ENCODE results near the gene COP1.
"Not testable (repeated sequence)": the region's sequence is repeated elsewhere in the genome, so short reads cannot be mapped to it uniquely, and the experiment has no call there.

The COP1 gene

DNA sequence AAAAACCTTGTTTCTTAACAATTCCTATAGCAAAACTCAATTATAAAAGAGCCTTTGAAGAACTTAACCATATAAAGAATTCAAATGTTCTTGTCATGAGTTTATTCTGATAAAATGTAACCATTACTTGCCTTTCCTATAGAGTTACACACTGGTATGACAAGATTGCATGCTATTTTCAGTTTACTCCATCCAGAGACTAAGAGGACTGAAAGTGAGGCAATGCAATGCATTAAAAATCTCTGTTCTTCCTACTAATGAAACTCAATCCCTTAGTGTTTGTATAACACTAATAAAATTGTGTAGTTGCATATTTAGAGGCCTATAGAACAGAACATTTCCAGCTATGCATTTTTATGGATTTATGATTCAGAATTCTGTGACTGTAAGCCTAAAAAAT is 88.1 kb downstream of the COP1 start:
- DNase-seq = no peak

DNA sequence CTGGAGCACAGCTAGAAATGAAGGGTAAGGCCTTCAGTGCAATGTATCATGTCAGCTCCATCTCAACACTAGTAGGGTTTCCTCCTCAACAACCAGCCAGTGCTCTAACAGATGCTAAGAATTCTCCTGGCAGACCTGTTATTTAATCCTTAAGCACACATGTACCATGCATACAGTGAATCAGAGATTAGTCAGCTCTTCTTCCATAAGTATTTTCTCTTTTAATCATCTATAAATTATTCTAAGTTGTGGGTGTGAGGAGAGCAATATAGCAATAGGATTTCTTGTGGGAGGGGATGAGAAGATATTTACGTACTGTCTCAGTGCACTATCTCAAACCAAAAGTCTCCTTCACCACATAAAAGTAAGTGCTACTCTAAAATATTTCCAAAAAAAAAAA is 95.3 kb downstream of the COP1 start:
- no peak for DNase-seq

DNA sequence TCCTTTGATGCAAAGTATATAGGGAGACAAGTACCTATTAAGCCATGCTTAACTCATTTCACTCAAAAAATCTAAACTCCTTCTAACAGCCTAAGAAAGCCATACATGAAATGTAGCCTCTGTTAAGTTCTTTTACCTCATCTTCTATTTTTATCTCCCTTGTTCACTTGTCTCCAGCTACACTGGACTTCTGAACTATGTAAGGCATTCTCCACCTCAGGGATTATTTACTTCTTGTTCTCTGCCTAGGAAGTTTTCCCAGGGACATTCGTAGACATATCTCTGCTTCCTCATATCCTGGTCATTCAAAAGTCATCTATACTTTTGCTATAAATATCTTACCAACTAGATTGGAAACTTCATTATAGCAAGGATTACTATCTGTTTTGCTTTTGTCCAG is 96.9 kb downstream of the COP1 start:
- no peak for DNase-seq

DNA sequence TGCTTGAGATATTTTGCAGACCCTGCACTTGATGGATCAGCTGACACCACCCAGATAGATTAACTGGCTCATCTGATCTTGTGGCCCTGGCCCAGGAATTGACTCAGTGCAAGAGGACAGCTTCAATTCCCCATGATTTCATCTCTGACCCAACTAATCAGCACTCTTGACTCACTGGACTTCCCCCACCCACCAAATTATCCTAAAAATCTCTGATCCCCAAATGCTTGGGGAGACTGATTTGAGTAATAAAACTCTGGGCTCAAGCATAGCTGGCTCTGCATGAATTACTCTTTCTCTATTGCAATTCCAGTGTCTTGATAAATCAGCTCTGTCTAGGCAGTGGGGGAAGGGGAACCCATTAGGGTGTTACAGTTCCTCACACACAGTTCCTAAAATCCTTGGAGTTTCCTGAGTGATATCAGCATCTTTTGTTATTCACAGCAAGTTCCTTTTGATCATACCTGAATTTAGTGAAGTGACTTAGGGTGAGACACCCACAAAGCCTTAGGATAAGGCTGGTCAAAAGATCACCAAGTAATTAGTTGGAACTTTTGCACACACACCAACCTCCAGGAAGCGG is 104.2 kb downstream of the COP1 start:
- no peak for DNase-seq

DNA sequence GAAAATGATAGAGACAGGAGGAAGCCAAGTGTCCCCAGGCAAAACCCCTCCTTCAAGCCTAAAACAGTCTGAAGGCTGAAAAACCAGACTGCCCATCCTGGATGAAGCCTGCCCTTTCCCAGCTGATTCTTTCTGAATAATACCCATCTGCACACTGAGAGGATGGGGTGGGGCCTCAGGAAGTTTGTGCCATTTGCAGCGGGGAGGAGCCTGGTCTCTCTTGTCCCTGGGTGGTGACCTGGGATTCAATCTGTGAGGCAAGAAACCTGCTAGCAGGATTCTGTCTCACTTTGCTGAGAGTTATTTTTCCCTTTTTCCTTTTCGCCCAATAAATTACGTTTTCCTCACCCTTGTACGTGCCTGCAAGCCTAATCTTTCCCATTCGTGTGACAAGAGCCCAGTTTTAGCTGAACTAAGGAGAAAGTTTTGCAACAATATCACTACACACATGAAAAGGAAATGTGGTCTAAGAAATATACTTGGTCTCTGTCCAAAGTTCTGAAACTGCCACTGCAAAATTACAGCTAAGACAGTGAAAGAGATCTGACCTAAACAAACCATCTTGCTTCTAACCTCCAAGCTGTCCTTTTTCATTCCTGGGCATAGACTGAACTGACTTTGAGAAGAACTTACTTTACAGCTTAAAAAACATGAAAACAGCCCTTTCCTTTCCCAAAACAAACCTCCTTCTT is 105.0 kb downstream of the COP1 start:
- no peak for DNase-seq

DNA sequence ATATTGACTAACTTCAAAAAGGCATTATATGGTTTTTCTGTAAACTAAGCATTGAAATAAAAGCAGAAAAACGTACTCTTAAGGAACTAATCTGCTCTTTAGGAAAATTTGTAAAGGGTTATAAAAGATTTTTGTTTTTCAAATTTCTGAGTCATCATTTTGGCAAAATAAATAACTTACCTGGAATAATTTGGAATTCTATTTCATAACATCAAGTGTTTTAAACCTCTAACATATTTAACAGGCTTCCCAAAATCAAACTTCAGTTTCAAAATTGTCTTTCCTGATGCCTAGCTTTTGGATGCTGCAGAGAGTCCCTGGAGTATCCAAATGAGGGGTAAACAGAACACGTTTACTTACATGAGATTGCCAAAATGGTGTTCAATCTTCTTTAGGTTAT is 108.5 kb downstream of the COP1 start:
- DNase-seq = no peak

DNA sequence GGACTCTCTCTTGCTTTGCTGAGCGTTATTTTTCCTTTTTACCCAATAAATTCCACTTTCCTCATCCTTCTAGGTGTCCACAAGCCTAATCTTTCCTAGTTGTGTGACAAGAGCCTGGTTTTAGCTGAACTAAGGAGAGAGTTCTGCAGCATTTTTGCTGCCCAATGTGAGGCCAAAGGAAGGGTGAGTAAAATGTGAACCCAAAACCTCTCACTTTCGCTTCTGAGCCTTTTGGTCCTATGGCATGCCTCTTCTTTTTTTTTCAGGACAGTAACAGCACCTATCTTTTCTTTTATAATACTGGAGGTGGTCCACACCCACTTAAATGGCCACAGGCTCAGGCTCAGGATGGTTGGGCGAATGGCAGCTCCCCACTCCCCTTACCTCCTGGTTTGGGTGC is 111.1 kb downstream of the COP1 start:
- no peak for DNase-seq

DNA sequence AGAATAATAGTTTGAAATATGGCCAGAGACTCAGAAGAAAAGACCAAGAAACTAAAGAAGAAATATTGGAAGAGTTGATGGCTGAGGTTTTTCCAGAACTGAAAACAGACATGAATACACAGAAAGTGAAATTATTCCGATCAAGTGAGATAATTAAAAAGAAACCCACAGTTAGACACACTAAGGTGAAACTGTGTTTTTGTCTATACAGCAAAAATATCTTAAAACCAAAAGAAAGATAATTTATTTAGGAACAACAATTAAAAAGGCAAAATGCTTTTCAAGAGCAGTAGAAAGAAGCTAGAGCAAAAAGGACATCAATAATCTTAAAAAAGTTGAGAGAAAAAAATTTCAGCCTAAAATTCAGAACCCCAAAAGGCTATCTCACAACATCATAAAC is 116.3 kb downstream of the COP1 start:
- no peak for DNase-seq

DNA sequence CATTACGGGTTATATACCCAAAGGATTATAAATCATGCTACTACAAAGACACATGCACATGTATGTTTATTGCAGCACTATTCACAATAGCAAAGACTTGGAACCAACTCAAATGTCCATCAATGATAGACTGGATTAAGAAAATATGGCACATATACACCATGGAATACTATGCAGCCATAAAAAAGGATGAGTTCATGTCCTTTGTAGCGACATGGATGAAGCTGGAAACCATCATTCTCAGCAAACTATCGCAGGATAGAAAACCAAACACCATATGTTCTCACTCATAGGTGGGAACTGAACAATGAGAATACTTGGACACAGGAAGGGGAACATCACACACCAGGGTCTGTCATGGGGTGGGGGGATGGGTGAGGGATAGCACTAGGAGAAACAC is 119.3 kb downstream of the COP1 start:
- not testable (repeated sequence) for DNase-seq

DNA sequence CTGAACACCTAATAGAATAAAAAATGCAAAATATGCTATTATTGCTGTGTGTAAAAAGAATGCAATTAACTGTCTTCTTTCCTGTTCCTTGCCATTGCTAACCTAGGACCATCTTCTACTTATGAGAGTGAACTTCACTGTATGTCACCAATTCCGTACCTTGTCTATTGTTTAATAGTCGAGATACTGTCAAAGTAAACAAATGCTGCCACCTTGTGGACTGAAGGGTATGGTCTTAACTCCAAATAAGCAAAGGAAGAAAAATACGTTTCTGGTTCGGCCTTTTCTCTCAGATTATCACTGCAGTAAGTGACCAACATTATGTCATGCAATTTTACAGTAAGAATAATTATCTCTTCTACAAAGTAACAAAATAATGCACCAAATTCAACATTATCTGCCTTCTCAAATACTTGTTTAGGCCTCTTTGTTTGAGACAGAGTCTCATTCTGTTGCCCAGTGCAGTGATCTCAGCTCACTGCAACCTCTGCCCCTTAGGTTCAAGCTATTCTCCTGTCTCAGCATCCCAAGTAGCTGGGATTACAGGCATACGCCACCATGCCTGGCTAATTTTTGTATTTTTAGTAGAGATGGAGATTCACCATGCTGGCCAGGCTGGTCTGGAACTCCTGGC is 133.4 kb downstream of the COP1 start:
- peak; percentile 14 for DNase-seq

DNA sequence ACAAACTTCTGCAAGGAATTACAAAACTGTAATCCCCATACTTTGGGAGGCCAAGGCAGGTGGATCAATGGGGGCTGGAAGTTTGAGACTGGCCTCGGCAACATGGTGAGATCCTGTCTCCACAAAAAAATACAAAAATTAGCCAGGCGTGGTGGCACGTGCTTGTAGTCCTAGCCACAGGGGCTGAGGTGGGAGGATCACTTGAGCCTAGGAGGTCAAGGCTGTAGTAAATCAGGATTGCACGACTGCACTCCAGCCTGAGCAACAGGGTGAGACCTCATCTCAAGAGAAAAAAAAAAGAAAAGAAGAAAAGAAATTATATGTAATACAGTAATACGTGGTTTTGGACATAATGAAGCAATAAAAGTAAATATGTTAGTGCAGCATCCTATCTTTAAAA is 138.2 kb downstream of the COP1 start:
- no peak for DNase-seq

DNA sequence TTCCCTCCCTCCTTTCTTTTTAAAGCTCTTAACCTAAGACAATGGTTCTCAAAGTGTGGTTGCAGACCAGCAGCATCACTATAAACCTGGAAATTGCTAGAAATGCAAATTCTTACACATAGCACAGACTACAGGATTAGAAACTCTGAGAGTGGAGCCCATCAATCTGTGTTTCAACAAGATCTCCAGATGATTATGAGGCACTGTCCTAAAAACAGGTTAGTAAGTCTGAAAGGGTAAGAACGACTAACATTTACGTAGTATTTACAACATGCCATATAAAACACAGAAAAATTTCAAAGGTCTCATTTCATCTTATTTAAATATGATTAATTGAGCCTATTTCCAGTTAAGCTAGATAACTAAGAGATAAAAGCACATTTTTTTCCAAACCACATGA is 138.8 kb downstream of the COP1 start:
- DNase-seq = no peak

DNA sequence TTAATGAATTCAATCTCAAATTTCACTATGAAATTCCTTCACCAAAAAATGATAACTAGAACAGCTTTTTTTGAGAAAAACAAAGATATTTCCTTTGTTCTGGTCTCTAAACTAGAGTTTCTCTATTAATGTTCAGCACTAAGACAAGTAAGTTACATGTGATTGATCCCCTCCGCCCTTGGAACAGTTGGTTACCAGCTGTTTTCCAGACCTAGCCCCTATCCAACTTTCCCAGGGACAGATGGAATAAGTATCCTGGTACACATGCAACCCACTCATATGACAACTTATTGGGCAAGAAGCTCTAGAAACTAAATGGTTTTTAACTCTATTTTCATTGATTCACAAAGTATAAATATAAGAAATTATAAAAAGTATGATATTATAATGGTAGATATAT is 140.4 kb downstream of the COP1 start:
- no peak for DNase-seq

DNA sequence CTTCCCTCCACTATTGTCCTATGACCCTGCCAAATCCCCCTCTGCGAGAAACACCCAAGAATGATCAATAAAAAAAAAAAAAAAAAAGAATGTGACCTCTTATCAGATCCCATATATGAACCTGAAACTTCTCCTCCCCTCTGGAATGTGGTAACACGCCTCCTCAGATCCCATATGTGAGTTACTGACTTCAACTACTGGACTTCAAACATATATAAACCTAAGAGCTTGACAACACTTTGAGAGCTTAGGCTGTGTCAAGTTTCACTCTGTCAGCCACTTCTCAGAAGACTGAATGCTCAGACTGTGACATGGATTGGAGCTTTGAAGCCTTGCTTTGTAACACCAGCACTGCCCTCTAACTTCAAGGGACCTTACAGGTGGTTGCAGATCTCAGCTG is 148.4 kb downstream of the COP1 start:
- DNase-seq = no peak

DNA sequence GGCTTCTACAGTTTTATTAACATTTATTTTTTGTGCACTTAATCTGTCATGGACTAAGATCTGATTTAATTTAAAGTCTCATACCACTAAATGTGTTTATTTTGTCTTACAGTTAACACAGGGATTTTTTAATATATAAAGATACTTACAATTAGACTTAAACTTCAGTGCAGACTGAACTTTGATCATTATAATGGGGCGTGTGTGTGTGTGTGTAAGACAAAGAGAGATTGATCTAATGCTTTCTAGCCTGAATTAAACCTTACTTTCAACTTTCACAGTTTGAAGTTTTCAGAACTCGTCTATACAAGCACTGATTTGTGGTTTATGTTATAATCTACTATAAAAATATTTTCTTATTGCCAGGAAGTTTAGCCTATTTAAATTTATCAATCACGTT is 150.8 kb downstream of the COP1 start:
- DNase-seq = no peak

DNA sequence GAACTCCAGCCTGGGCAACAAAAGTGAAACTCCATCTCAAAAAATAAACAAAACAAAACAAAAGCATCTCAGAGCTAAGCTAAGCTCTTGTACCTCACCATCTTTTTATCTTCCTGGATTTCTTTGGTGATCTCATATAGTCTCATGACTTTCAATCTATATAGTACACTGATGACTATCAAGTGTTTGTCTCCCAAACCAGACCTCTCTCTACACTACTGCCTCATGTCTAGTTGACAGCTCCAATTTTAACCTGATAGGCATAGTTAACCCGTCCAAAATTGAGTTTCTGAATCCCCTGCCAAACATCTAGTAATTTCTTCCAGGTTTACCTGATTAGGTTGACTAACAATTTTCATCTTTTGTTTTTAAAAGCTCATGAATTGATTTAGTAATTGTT is 151.7 kb downstream of the COP1 start:
- DNase-seq = no peak

DNA sequence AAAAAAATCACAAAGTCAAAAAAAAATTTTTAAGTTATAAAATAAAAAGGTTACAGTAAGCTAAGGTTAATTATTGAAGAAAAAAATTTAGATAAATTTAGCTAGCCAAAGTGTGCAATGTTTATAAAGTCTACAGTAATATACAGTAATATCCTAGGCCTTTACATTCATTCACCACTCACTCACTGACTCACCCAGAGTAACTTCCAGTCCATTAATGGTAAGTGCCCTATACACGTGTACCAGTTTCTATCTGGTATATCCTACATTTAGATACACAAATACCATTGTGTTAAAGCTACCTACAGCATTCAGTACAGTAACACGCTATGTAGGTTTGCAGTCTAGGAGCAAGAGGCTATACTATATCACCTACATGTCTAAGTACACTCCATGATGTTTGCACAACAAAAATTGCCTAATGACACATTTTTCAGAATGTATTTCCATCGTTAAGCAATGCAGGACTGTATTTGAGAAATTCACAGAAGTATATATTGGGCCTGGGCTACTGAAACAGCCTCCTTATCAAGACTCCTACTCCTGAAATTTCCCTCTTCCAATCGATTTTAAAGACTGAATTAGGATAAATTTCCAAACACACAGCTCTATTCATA is 155.1 kb downstream of the COP1 start:
- DNase-seq = no peak

DNA sequence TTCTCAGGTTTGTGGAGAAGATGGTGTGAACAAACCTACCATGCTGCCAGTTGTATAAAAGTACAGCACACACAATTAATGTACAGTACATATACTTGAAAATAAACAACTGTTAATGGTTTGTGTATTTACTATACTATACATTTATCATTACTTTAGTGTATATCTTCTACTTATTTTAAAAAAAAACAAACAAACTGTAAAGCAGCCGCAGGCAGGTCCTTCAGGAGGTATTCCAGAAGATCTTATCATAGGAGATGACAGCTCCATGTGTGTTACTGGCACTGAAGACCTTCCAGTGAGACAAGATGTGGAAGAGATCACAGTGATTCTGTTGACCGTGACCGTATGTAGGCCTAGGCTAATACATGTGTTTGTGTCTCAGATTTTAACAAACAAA is 155.7 kb downstream of the COP1 start:
- DNase-seq = no peak

DNA sequence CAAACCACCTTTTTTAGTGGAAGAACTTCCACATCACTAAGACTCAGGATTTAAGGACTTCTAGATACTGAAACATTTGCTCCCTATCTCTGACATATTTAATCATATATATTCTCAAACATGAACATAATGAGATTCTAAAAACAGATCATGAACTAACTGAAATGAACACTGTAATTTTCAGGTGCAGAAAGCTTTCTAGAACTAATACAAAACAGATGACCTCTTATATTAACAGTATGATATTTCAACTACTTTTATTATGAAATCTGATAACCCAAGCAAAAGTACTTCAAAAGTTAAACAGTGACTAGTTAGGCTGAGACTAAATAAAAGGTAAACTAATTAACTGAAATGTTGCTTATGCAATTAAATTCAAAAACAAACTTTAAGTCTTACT is 157.5 kb downstream of the COP1 start:
- no peak for DNase-seq

DNA sequence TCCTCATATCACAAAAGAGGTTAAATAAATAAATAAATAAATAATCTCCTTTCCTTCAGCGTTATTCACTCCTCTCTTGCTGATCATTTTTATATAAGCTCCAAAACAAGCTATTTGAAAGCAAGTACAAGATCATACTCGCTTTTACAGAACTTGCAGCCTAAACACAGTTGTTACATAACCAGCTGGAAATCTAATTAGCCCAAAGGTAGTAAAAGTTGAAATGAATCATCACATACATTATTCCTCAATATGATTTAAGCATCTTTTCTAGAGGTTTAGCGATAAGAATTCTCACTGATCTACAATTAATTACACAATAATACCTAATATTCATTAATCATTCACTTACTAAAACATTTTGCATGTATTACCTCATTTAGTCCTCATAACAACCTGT is 160.2 kb downstream of the COP1 start:
- DNase-seq = no peak

DNA sequence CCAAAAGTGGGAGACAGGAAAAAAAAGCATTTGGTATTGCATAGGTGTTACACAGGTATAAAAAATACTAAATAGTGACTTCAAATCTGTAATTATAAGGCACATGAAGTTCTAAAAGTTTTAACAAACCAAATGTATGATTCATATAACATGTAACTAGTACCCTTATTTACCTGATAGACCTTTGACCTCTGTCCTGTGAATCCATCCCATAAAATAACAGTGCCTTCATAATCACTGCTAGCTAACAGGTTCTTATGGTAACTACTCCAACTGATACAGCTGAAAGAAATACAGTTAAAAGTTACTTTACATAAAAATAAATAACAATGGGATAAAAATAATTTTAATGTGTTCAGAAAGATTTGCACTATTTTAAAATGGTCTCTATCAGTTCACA is 163.5 kb downstream of the COP1 start:
- DNase-seq = no peak

DNA sequence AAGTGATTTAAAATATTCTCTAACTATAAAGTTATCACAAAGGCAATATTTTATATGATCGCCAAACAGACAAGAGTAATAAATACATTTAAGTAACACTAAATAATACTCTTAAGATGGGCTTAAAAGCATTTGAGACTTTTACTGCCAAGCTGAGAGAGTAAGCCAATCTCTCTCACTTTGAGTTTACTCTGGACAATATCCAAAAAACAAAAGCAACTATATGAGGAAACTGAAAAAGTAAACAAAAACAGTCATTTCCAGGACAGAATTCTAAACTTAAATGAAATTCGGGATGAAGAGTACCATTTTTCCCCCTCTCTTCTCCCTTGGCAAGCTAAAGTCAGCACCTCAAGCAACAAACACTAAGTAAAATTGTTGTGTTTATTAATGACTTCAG is 173.2 kb downstream of the COP1 start:
- no peak for DNase-seq

DNA sequence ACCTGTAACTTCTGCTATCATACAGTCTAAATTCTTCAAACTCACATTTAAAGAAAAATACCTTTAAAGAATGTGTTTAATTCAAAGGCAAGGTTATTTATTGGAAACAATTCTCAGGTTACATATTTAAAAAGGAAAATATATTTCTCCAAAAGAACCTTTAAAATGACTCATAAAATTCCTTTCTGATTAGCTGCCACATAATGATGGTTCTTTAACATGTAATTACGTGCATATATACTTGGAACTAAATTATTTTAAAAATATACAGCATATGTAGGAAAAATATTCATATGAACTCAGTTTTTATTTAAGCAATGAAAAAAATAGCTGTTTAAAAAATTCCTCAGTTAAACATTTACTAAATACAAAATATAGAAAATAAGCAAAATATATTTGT is 173.6 kb downstream of the COP1 start:
- DNase-seq = no peak

DNA sequence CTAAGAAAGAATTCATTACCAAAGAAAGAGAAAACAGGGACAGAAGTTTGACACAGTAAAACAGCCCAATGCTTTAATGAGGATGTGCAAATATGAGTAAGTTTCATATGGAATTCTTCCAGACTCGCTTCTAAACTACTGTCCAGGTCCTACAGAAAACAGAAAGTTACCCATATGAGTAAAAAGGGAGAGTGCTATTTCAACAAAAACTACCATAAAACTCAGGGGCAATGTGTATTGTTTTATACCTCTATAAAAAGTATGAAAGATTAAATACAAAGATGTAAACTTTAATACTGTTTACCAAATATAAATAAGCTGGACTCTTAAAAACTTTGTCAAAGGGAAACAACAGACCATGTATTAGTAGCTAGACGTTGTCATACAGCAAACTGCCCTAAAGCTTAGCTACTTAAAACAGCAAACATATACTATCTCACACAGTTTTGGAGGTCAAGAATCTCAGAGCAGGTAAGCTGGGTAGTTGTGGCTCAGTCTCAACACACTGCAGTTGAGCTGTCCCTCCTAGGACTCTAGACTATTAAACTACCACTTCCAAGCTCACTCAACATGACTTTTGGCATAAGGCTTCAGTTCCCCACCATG is 174.9 kb downstream of the COP1 start:
- no peak for DNase-seq
